Right kidney (tissue), 1 donor: ENCODE results near the gene TMTC1.

Source experiments
- DNase-seq: peaks from one replicate; pipeline ENCODE4 v3.0.0-alpha.2; 2016

Gene TMTC1

GRCh38 chr12:29710104-29710503 lies 73.6 kb downstream of the TMTC1 start:
- no peak for DNase-seq

GRCh38 chr12:29709496-29710040 lies 74.2 kb downstream of the TMTC1 start:
- DNase-seq, result no peak

- no peak for DNase-seq
Measured at GRCh38 chr12:29709054-29709453, 74.7 kb downstream of the TMTC1 start.

DNA sequence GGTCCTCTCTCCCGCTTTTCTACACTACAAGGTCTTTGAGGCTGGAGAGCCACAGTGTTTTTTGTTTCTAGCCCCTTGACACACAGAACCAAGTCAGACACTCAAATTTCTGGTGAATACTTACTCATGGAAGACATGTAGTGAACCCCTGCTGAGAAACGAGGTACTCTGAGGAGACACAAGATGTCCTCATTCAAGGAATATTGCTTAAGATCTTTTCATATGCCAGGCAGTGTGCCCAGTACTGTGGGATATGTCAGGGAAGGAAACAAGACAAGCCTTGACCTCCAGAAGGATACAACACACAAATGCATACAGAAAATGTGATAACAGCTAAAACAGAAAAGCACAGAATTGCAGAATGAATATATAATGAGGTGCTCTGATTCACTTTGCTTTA lies 75.9 kb downstream of the TMTC1 start:
- DNase-seq, result no peak

DNA sequence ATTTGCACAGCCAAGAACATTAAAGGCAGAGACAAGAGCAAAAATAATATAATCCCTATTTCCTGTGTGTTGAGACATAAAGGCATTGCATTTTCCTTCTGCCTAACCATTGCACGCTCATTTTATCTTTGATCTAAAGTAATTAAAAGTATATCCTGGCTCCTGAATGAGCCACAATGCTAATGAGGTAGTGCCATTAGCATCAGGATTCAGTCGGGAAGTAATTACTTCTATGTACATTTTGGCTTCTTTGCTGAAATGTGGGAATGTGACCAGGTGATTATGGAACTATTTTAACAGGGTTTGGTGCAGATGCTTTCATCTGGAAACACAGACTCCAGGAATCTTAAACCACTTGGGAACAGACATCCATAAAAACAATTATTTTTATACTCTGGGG lies 77.4 kb downstream of the TMTC1 start:
- no peak for DNase-seq

- no peak for DNase-seq
Measured at GRCh38 chr12:29703528-29703927, 80.2 kb downstream of the TMTC1 start.

GRCh38 chr12:29702972-29703371 lies 80.8 kb downstream of the TMTC1 start:
- no peak for DNase-seq

DNA sequence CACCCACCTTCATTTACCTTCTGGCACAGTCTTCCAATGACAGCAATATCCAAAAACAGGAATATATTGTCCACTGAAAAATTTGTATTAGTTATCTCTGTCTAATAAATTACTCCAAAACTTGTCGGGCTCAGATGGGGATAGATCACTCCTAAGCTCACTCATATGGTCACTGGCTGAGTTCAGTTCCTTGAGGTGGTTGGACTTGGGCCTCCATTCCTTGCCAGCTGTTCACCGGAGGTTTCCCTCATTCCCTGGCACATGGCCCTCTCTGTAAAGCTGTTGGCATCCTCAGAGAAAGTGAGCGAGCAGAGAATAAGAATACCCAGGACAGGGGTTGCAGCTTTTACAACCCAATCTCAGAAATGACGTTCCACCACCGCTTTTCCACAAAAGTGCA lies 81.5 kb downstream of the TMTC1 start:
- DNase-seq, result no peak

- DNase-seq, result no peak
Measured at GRCh38 chr12:29700761-29701481, 82.8 kb downstream of the TMTC1 start.

- DNase-seq, result no peak
Measured at GRCh38 chr12:29698756-29699155, 85.0 kb downstream of the TMTC1 start.

DNA sequence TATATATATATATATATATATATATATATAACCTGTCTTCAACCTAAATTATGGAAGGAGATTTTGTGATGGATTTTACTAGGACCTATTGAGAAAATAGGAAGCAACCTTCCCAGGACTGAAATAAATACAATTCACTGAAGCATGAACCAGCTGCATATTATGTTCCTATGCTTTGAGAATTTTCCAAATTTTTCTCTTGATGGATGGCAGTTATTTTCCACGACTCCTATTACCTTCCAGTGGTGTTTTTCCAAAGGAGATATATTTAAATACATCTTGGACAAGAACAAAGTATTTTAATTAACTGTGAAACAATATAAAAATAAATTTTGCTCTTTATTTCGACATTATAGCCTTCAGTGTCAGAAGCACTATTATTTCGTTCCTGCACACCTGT lies 87.9 kb downstream of the TMTC1 start:
- no peak for DNase-seq

DNA sequence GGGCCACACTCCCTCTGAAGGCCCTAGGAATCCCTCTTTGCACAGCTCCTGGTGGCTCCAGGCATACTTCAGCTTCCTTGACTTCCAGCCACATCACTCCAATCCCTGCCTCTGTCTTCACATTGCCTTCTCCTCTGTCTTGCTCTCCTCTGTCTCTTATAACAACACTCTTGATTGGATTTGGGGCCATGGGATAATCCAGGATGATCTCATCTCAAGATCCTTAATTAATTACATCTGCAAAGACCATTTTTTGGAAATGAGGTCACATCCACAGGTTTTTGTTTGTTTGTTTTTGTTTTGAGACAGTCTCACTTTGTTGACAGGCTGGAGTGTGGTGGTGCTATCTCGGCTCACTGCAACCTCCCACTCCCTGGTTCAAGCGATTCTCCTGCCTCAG lies 88.7 kb downstream of the TMTC1 start:
- no peak for DNase-seq

DNA sequence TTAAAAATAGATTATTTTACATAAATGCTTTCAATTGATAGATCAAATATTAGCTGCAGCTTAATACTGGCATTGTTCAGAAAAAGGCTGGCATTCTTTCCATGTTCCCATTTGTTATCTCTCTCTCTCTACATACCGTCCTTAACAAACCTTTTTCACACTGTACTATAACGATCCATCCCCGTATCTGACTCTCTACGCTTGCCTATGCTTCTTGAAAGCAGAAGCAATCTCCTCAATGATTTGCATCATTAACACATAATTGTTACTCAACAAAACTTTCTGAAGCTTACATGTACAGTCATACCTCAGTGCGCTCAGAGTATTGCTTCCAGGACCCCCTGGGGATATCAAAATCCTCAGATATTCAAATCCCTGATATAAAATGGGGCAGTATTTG lies 89.7 kb downstream of the TMTC1 start:
- no peak for DNase-seq

GRCh38 chr12:29692237-29692636 lies 91.5 kb downstream of the TMTC1 start:
- no peak for DNase-seq

DNA sequence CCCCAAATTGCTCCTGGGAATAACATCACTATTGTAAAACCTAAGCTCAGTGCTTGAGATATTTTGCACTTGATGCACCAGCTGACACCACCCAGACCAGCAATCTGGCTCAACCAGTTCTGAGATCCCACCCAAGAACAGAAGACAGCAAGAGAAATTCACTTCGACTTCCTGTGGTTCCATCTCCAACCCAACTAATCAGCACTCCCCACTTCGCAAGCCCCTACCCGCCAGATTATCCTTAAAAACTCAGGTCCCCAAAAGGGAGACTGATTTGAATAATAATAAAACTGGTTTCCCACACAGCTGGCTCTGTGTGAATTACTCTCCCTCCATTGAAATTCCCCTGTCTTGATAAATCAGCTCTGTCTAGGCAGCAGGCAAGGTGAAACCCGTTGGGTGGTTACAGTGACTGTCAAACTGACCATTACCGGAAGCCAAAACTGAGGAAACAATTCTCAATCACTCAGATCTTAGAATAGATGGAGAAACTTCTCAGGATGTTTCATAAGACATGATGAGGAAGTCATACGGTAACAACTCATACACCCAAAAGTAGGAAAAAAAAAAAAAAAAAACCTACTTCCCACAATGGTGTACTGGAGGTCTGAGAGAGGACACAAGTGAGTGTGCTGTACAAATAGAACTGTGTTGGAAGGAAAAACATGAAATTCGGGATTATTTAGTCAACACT lies 92.4 kb downstream of the TMTC1 start:
- DNase-seq, result no peak

DNA sequence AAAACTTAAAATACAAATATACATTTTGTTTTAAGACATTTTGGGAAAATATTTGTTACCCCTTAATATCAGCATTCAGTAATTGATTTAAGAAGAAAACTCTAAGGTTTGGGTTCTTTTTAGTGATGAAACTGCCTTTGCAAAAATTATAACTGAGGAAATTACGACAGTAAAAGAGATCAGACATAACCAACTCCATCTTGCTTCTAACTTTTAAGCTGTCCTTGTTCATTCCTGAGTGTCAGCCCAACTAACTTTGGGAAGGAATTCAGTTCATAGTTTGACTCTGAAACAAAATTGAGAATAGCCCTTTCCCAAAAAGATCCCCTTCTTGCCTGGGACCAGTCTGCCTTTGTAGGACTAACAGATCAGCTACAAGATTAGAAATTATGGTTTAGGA lies 93.0 kb downstream of the TMTC1 start:
- DNase-seq, result no peak

DNA sequence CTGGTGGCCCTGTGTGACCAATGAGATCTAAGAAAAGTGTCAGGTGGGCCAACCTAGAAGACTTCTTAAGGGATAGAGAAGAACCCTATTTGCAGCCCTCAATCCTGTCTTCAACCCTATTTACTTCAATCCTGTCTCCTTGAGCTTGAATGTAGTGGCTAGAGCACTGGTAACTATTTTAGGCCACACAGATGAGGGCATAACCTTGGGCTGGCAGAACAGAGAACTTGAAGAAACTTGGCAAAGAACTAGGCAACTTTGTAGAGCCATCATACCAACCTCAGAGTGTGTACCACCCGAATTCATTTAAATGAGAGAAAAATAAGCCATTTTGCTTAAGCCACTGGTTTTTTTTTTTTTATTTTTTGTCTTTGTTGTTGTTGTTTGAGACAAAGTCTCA lies 94.8 kb downstream of the TMTC1 start:
- no peak for DNase-seq

- no peak for DNase-seq
Measured at GRCh38 chr12:29682088-29682487, 101.7 kb downstream of the TMTC1 start.

DNA sequence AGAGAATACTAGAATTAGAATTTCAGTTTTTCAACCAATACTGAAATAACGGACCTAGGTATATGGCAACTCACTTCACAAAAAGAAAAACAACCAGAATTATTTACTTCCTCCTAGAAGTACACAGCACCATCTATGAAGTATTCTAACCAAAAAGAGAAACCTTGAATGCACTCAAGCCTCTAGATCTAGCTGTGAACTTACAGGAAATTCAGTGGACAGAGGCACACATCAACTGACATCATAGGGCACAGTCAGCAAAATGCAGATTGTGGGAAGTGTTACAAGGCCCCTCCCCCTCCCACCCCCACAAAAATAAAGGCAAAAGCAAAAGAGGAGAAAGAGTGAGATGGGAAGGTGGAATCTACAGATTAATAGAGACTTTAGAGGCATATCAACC lies 102.4 kb downstream of the TMTC1 start:
- DNase-seq, result no peak

DNA sequence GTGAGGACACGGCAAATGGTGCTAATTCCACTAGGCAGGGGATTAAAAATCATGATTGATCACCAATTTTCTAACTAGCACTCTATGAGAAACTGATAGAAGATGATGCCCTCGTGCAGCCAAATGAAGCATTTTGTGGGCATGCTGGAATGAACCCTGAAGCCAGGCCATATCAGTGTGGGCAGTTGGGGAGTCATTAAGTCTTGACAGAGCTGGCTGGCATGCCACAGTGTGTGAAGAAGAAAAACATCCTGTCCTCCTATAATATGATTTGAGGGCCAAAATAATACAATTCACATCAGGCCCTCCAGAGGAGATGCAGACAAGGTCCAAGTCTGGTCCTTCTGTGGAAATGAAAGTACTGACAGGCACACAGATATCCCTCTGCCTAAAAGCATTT lies 107.1 kb downstream of the TMTC1 start:
- no peak for DNase-seq

DNA sequence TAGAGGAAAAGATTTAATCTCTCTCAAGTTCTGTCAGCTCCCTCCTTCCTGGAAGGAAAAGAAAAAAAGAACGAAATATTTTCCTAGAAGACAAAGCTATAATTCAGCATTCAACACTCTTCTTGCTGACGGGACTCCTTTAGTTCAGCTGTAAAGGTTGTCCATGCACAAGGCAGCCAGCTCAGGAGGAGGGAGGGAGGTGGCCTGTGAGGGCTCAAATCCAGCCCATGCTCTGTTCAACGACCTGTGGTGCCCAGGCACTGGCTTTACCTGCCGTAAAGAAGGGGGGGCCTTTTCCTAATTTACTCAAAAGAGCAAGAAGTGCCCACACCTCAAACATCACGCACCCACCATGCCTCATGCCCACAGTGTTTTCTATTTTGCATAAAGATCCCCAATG lies 109.3 kb downstream of the TMTC1 start:
- DNase-seq, result no peak

DNA sequence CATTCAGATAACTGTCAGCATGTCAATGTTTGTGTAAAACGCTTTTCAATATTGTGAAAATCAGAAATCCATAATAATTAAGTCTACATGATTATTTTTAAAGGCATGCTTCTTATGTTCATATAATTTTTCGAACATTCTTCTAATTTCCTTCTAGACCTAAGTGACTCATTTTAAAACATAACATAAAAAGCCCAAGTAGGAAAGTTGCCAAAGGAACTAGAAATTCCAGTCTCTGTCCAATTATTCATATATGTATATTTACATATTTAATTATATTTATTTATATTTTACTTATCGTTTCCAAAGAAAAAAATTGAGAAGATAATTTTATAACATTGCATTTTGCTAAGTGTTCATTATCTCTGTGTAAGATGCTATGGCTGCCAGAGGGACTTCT lies 110.4 kb downstream of the TMTC1 start:
- DNase-seq, result no peak

DNA sequence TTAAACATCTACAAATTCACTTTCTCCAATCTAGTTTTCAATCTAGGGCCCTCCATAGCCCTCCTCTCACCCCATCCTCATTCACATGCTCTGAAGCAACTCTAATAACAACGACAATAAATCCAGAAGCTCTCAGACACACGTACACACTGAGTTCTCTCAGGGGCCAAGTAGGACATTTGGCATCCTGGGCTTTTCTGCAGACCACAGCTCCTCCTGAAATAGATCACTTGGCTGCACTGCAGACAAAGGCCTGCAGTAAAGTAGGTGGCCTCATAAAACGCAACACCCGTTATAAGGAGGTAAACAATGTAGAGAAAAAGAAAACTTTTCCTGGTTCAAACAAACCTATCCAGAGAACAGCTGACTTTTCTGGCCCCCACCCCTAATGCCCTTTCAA lies 111.2 kb downstream of the TMTC1 start:
- no peak for DNase-seq

DNA sequence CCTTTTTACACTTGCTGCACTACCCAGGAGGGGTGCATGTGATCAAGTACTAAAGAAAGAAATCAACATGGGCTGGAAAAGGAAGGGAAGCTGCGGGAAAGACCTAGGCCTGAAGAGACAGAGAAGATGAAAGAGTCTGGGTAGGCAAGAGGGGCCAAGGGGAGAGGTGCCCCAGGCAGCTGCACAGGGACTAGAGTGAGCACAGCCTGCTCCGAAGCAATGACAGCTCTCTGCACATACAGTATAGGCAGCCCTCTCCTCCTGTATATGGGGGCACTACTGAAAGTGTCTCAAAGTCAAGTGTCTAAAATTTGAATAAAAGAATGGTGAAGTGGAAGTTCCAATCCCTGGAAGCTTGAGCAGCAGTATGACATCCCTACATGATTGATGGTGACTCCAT lies 112.0 kb downstream of the TMTC1 start:
- no peak for DNase-seq
